Lower leg skin (tissue), 3 donors: ENCODE measurements around the gene GRHL1.

Source experiments
- POLR2A ChIP-seq, 2 donors: fragments of 450-650 bp; IDR thresholded peaks; one replicate each; pipeline ENCODE4 v1.6.1; 2016 to 2017; ENCODE audit warnings: antibody characterized with exemption in 2 of 2, mild to moderate bottlenecking in 1 of 2, moderate library complexity in 1 of 2
- TF ChIP-seq, protein P1 (sequence below), 3 donors: fragments of 450-650 bp; IDR thresholded peaks; one replicate each; pipeline ENCODE4 v1.5.1; 2016; ENCODE audit warnings: antibody characterized with exemption in 3 of 3, mild to moderate bottlenecking in 3 of 3, moderate library complexity in 2 of 3

- TF ChIP-seq, protein P1, sequence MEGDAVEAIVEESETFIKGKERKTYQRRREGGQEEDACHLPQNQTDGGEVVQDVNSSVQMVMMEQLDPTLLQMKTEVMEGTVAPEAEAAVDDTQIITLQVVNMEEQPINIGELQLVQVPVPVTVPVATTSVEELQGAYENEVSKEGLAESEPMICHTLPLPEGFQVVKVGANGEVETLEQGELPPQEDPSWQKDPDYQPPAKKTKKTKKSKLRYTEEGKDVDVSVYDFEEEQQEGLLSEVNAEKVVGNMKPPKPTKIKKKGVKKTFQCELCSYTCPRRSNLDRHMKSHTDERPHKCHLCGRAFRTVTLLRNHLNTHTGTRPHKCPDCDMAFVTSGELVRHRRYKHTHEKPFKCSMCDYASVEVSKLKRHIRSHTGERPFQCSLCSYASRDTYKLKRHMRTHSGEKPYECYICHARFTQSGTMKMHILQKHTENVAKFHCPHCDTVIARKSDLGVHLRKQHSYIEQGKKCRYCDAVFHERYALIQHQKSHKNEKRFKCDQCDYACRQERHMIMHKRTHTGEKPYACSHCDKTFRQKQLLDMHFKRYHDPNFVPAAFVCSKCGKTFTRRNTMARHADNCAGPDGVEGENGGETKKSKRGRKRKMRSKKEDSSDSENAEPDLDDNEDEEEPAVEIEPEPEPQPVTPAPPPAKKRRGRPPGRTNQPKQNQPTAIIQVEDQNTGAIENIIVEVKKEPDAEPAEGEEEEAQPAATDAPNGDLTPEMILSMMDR (IDR thresholded peaks at IDR 0.05) = no peak
- TF ChIP-seq POLR2A (IDR thresholded peaks at IDR 0.05) = no peak
Measured at GRCh38 chr2:10019602-10020400, 68.3 kb downstream of the GRHL1 start.
